ENCODE data around the gene UGGT1. TPM values are rescaled to one million over a fixed set of nuclear protein-coding genes. Genes with fewer than 3 reads are reported as not detected.
A peak's percentile ranks its signal among the peaks of the same experiment; 100 is the strongest.

Gene UGGT1
- polyA plus RNA-seq, 4 donors, result 3.8 to 24.9 (median 12.8) TPM

- 70 to 81% (median 71%) methylated on average over 5 of the region's 5 CpGs for WGBS, 3 donors
- no peak overlapping the region for H3K4me3 ChIP-seq (ENCODE audit: low read depth in 1 of 3, low read length in 3 of 3)
- no peaks in the 10 kb centered on the region for H3K27me3 ChIP-seq (ENCODE audit: control insufficient read depth in 3 of 3, insufficient read depth in 3 of 3, low read length in 3 of 3)
- H3K36me3 ChIP-seq (ENCODE audit: control insufficient read depth in 3 of 3, insufficient read depth in 2 of 3, low read depth in 1 of 3, low read length in 3 of 3), result peaks cover 3 to 10% (median 3%) of the 10 kb centered on the region in 3 donors
- H3K4me1 ChIP-seq (ENCODE audit: control insufficient read depth in 3 of 3, insufficient read depth in 2 of 3, low read depth in 1 of 3, low read length in 2 of 3), result peaks cover 0 to 5% (median 0%) of the 10 kb centered on the region in 3 donors
- no peaks in the 10 kb centered on the region for H3K9me3 ChIP-seq (ENCODE audit: control insufficient read depth in 2 of 2, insufficient read depth in 1 of 2, low read depth in 1 of 2, low read length in 1 of 2)
- FAIRE-seq (no peak), DNase-seq (no peak)
- no peak overlapping the region for H3K27ac ChIP-seq (ENCODE audit: low read depth in 1 of 3, low read length in 2 of 3)
Observed at GRCh38 chr2:128093762-128094161, 2.8 kb downstream of the UGGT1 start.

- H3K9me3 ChIP-seq (ENCODE audit: control insufficient read depth in 2 of 2, insufficient read depth in 1 of 2, low read depth in 1 of 2, low read length in 1 of 2), result no peaks in the 10 kb centered on the region
- H3K36me3 ChIP-seq (ENCODE audit: control insufficient read depth in 3 of 3, insufficient read depth in 2 of 3, low read depth in 1 of 3, low read length in 3 of 3), result peaks cover 3 to 19% (median 3%) of the 10 kb centered on the region in 3 donors
- no peak overlapping the region for H3K4me3 ChIP-seq (ENCODE audit: low read depth in 1 of 3, low read length in 3 of 3)
- no peaks in the 10 kb centered on the region for H3K27me3 ChIP-seq (ENCODE audit: control insufficient read depth in 3 of 3, insufficient read depth in 3 of 3, low read length in 3 of 3)
- FAIRE-seq (no peak), DNase-seq (no peak)
- 32 to 40% (median 39%) methylated on average over 3 of the region's 3 CpGs for WGBS, 3 donors
- H3K27ac ChIP-seq (ENCODE audit: low read depth in 1 of 3, low read length in 2 of 3), result no peak overlapping the region
- peaks cover 0 to 5% (median 0%) of the 10 kb centered on the region in 3 donors for H3K4me1 ChIP-seq (ENCODE audit: control insufficient read depth in 3 of 3, insufficient read depth in 2 of 3, low read depth in 1 of 3, low read length in 2 of 3)
Observed at GRCh38 chr2:128095201-128095600, 4.2 kb downstream of the UGGT1 start.

- WGBS, 3 donors, result 86 to 100% (median 87%) methylated on average over 1 of the region's 1 CpG
- H3K27ac ChIP-seq (ENCODE audit: low read depth in 1 of 3, low read length in 2 of 3), result no peak overlapping the region
- peaks cover 0 to 23% (median 0%) of the 10 kb centered on the region in 3 donors for H3K36me3 ChIP-seq (ENCODE audit: control insufficient read depth in 3 of 3, insufficient read depth in 2 of 3, low read depth in 1 of 3, low read length in 3 of 3)
- H3K27me3 ChIP-seq (ENCODE audit: control insufficient read depth in 3 of 3, insufficient read depth in 3 of 3, low read length in 3 of 3), result no peaks in the 10 kb centered on the region
- H3K4me3 ChIP-seq (ENCODE audit: low read depth in 1 of 3, low read length in 3 of 3), result no peak overlapping the region
- FAIRE-seq, result peak; percentile 81
- H3K9me3 ChIP-seq (ENCODE audit: control insufficient read depth in 2 of 2, insufficient read depth in 1 of 2, low read depth in 1 of 2, low read length in 1 of 2), result no peaks in the 10 kb centered on the region
- DNase-seq, result no peak
- peaks cover 0 to 2% (median 0%) of the 10 kb centered on the region in 3 donors for H3K4me1 ChIP-seq (ENCODE audit: control insufficient read depth in 3 of 3, insufficient read depth in 2 of 3, low read depth in 1 of 3, low read length in 2 of 3)
Observed at GRCh38 chr2:128103407-128103806, 12.4 kb downstream of the UGGT1 start.

GRCh38 chr2:128105072-128105471, 14.1 kb downstream of the UGGT1 start:
- Histone ChIP-seq H3K36me3 (ENCODE audit: control insufficient read depth in 3 of 3, insufficient read depth in 2 of 3, low read depth in 1 of 3, low read length in 3 of 3) (peaks cover under 1 to 19% (median 7%) of the 10 kb centered on the region in 3 donors), H3K27ac (ENCODE audit: low read depth in 1 of 3, low read length in 2 of 3) (no peak overlapping the region), H3K4me1 (ENCODE audit: control insufficient read depth in 3 of 3, insufficient read depth in 2 of 3, low read depth in 1 of 3, low read length in 2 of 3) (peaks cover 0 to 2% (median 0%) of the 10 kb centered on the region in 3 donors), H3K27me3 (ENCODE audit: control insufficient read depth in 3 of 3, insufficient read depth in 3 of 3, low read length in 3 of 3) (no peaks in the 10 kb centered on the region), H3K4me3 (ENCODE audit: low read depth in 1 of 3, low read length in 3 of 3) (no peak overlapping the region), H3K9me3 (ENCODE audit: control insufficient read depth in 2 of 2, insufficient read depth in 1 of 2, low read depth in 1 of 2, low read length in 1 of 2) (no peaks in the 10 kb centered on the region)
- DNase-seq (no peak), FAIRE-seq (no peak)
- WGBS, 3 donors, result 97 to 98% (median 97%) methylated on average over 4 of the region's 4 CpGs

GRCh38 chr2:128108166-128108565, 17.2 kb downstream of the UGGT1 start:
- H3K4me1 ChIP-seq (ENCODE audit: control insufficient read depth in 3 of 3, insufficient read depth in 2 of 3, low read depth in 1 of 3, low read length in 2 of 3), result no peaks in the 10 kb centered on the region
- no peaks in the 10 kb centered on the region for H3K27me3 ChIP-seq (ENCODE audit: control insufficient read depth in 3 of 3, insufficient read depth in 3 of 3, low read length in 3 of 3)
- H3K4me3 ChIP-seq (ENCODE audit: low read depth in 1 of 3, low read length in 3 of 3), result no peak overlapping the region
- H3K9me3 ChIP-seq (ENCODE audit: control insufficient read depth in 2 of 2, insufficient read depth in 1 of 2, low read depth in 1 of 2, low read length in 1 of 2), result no peaks in the 10 kb centered on the region
- H3K27ac ChIP-seq (ENCODE audit: low read depth in 1 of 3, low read length in 2 of 3), result no peak overlapping the region
- H3K36me3 ChIP-seq (ENCODE audit: control insufficient read depth in 3 of 3, insufficient read depth in 2 of 3, low read depth in 1 of 3, low read length in 3 of 3), result peaks cover 7 to 30% (median 10%) of the 10 kb centered on the region in 3 donors
- DNase-seq (no peak), FAIRE-seq (no peak)
- WGBS, 3 donors, result 82 to 92% (median 90%) methylated on average over 1 of the region's 1 CpG

DNA sequence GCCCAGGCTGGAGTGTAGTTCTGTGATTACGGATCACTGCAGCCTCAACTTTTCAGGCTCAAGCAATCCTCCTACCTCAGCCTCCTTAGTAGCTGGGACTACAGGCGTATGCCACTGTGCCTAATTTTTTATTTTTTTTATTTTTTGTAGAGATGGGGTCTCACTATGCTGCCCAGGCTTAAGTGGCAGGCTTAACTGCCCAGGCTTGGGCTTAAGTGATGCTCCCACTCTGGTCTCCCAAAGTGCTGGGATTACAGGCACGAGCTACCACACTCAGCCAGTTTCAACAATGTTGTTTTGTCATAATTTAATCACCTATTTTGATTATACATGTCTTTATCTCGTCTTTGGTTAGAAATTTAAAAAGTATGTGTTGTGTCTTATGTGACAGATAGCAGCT, 18.2 kb downstream of the UGGT1 start:
- H3K4me1 ChIP-seq (ENCODE audit: control insufficient read depth in 3 of 3, insufficient read depth in 2 of 3, low read depth in 1 of 3, low read length in 2 of 3), result no peaks in the 10 kb centered on the region
- WGBS, 3 donors, result 91 to 96% (median 94%) methylated on average over 4 of the region's 4 CpGs
- DNase-seq (no peak), FAIRE-seq (no peak)
- H3K27ac ChIP-seq (ENCODE audit: low read depth in 1 of 3, low read length in 2 of 3), result no peak overlapping the region
- H3K4me3 ChIP-seq (ENCODE audit: low read depth in 1 of 3, low read length in 3 of 3), result no peak overlapping the region
- no peaks in the 10 kb centered on the region for H3K9me3 ChIP-seq (ENCODE audit: control insufficient read depth in 2 of 2, insufficient read depth in 1 of 2, low read depth in 1 of 2, low read length in 1 of 2)
- peaks cover 7 to 33% (median 10%) of the 10 kb centered on the region in 3 donors for H3K36me3 ChIP-seq (ENCODE audit: control insufficient read depth in 3 of 3, insufficient read depth in 2 of 3, low read depth in 1 of 3, low read length in 3 of 3)
- no peaks in the 10 kb centered on the region for H3K27me3 ChIP-seq (ENCODE audit: control insufficient read depth in 3 of 3, insufficient read depth in 3 of 3, low read length in 3 of 3)

DNA sequence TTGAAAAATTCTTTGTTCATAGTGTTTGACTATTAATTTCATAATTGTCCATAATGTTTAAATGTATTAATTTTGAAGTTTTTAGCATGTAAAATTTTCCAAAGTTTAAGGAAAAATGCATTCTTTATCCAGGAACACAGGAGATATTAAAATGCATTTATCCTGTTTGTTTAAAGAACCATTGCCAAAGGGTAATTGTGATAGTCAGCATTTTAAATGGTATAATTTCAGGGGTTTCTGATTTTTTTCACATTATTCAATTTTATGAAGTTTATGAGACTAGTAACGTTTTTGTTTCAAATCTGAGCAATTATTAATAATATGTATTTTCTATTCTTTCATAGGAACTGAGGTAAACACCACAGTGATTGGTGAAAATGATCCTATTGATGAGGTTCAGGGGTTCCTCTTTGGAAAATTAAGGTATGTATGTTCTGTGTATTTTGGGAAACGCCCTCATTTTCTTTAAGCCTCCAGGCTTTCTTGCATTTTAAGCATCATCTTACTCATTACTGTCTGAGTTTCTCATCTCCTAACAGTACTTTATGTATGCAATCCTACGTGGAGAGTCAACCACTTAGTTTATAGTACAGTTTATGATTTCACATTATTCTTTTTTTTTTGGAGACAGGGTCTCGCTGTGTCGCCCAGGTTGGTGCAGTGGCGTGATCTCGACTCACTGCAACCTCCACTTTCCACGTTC, 25.1 kb downstream of the UGGT1 start:
- DNase-seq (no peak), FAIRE-seq (no peak)
- Histone ChIP-seq H3K27ac (ENCODE audit: low read depth in 1 of 3, low read length in 2 of 3) (no peak overlapping the region), H3K27me3 (ENCODE audit: control insufficient read depth in 3 of 3, insufficient read depth in 3 of 3, low read length in 3 of 3) (no peaks in the 10 kb centered on the region), H3K4me3 (ENCODE audit: low read depth in 1 of 3, low read length in 3 of 3) (no peak overlapping the region), H3K36me3 (ENCODE audit: control insufficient read depth in 3 of 3, insufficient read depth in 2 of 3, low read depth in 1 of 3, low read length in 3 of 3) (peaks cover 10 to 35% (median 15%) of the 10 kb centered on the region in 3 donors), H3K9me3 (ENCODE audit: control insufficient read depth in 2 of 2, insufficient read depth in 1 of 2, low read depth in 1 of 2, low read length in 1 of 2) (no peaks in the 10 kb centered on the region), H3K4me1 (ENCODE audit: control insufficient read depth in 3 of 3, insufficient read depth in 2 of 3, low read depth in 1 of 3, low read length in 2 of 3) (no peaks in the 10 kb centered on the region)
- 84 to 87% (median 85%) methylated on average over 8 of the region's 8 CpGs for WGBS, 3 donors

GRCh38 chr2:128134573-128134972, 43.6 kb downstream of the UGGT1 start:
- Histone ChIP-seq H3K4me1 (ENCODE audit: control insufficient read depth in 3 of 3, insufficient read depth in 2 of 3, low read depth in 1 of 3, low read length in 2 of 3) (no peaks in the 10 kb centered on the region), H3K9me3 (ENCODE audit: control insufficient read depth in 2 of 2, insufficient read depth in 1 of 2, low read depth in 1 of 2, low read length in 1 of 2) (no peaks in the 10 kb centered on the region), H3K4me3 (ENCODE audit: low read depth in 1 of 3, low read length in 3 of 3) (no peak overlapping the region), H3K27ac (ENCODE audit: low read depth in 1 of 3, low read length in 2 of 3) (no peak overlapping the region), H3K27me3 (ENCODE audit: control insufficient read depth in 3 of 3, insufficient read depth in 3 of 3, low read length in 3 of 3) (no peaks in the 10 kb centered on the region), H3K36me3 (ENCODE audit: control insufficient read depth in 3 of 3, insufficient read depth in 2 of 3, low read depth in 1 of 3, low read length in 3 of 3) (peaks cover 7 to 35% (median 22%) of the 10 kb centered on the region in 3 donors)
- 92 to 93% (median 93%) methylated on average over 5 of the region's 5 CpGs for WGBS, 3 donors
- DNase-seq, result no peak
- FAIRE-seq, result no peak
